Thoracic aorta (tissue), 2 donors: ENCODE measurements around the gene TMEM101. TPM values are rescaled to one million over a fixed set of nuclear protein-coding genes. Genes with fewer than 3 reads are reported as not detected.

Experiments
- ATAC-seq: fragments of 150-250 bp; one replicate; pipeline ENCODE4 v1.8.0; 2017; ENCODE audit warnings: low read depth; ENCODE audit not compliant: insufficient number of reproducible peaks, low FRiP score
- DNase-seq: peaks from one replicate; pipeline ENCODE4 v3.0.0-alpha.2; 2020; ENCODE audit warnings: low spot score
- H3K27ac ChIP-seq, 2 donors: fragments of 200-600 bp; sonication (generic); 1 replicate in 1 of 2; 2 replicates in 1 of 2; pipeline ENCODE4 v1.5.1; 2016; ENCODE audit warnings: mild to moderate bottlenecking in 2 of 2, moderate library complexity in 2 of 2
- H3K27me3 ChIP-seq: fragments of 200-600 bp; sonication (generic); replicated peaks from 2 replicates; pipeline ENCODE4 v1.6.0; 2016; ENCODE audit warnings: mild to moderate bottlenecking; ENCODE audit not compliant: insufficient read depth
- H3K36me3 ChIP-seq: fragments of 200-600 bp; sonication (generic); one replicate; pipeline ENCODE4 v1.5.1; 2016
- H3K4me1 ChIP-seq, 2 donors: fragments of 200-600 bp; sonication (generic); 1 replicate in 1 of 2; 2 replicates in 1 of 2; pipeline versions ENCODE4 v1.5.1 to v1.6.0; 2016; ENCODE audit warnings: low read depth in 2 of 2, mild to moderate bottlenecking in 1 of 2; ENCODE audit not compliant: control insufficient read depth in 1 of 2
- H3K4me3 ChIP-seq: fragments of 200-600 bp; sonication (generic); 2 replicates; pipeline ENCODE4 v1.5.1; 2016; ENCODE audit warnings: mild to moderate bottlenecking
- H3K9me3 ChIP-seq: fragments of 200-600 bp; sonication (generic); 2 replicates; pipeline ENCODE4 v1.5.1; 2016
- total RNA-seq, 2 donors: library from RNA; depleted of rRNA; stranded (reverse); fragments of >200 nt; gene quantifications; one replicate each; pipeline versions ENCODE4 v1.1.0 to v1.2.3, GENCODE V29; 2016
- TF ChIP-seq, protein P1 (sequence below): fragments of 200-600 bp; sonication (generic); IDR thresholded peaks from one replicate; pipeline ENCODE4 v1.5.1; 2019; ENCODE audit warnings: antibody characterized with exemption

TMEM101 gene
- total RNA-seq, 2 donors from 2014 or later: 21.9 to 24.4 TPM

GRCh38 chr17:44011876-44012275, 2.9 kb downstream of the TMEM101 start:
- H3K4me3 ChIP-seq: no peak overlapping the region
- no peak for ATAC-seq
- peaks cover 3% of the 10 kb centered on the region for H3K36me3 ChIP-seq
- TF ChIP-seq, protein P1, sequence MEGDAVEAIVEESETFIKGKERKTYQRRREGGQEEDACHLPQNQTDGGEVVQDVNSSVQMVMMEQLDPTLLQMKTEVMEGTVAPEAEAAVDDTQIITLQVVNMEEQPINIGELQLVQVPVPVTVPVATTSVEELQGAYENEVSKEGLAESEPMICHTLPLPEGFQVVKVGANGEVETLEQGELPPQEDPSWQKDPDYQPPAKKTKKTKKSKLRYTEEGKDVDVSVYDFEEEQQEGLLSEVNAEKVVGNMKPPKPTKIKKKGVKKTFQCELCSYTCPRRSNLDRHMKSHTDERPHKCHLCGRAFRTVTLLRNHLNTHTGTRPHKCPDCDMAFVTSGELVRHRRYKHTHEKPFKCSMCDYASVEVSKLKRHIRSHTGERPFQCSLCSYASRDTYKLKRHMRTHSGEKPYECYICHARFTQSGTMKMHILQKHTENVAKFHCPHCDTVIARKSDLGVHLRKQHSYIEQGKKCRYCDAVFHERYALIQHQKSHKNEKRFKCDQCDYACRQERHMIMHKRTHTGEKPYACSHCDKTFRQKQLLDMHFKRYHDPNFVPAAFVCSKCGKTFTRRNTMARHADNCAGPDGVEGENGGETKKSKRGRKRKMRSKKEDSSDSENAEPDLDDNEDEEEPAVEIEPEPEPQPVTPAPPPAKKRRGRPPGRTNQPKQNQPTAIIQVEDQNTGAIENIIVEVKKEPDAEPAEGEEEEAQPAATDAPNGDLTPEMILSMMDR: no peak
- no peak for DNase-seq
- H3K4me1 ChIP-seq: peaks cover 21 to 28% of the 10 kb centered on the region in 2 donors
- H3K9me3 ChIP-seq: no peaks in the 10 kb centered on the region
- no peak overlapping the region for H3K27ac ChIP-seq
- no peaks in the 10 kb centered on the region for H3K27me3 ChIP-seq

- DNase-seq: no peak
Measured at GRCh38 chr17:44010966-44011647, 3.7 kb downstream of the TMEM101 start.

DNA sequence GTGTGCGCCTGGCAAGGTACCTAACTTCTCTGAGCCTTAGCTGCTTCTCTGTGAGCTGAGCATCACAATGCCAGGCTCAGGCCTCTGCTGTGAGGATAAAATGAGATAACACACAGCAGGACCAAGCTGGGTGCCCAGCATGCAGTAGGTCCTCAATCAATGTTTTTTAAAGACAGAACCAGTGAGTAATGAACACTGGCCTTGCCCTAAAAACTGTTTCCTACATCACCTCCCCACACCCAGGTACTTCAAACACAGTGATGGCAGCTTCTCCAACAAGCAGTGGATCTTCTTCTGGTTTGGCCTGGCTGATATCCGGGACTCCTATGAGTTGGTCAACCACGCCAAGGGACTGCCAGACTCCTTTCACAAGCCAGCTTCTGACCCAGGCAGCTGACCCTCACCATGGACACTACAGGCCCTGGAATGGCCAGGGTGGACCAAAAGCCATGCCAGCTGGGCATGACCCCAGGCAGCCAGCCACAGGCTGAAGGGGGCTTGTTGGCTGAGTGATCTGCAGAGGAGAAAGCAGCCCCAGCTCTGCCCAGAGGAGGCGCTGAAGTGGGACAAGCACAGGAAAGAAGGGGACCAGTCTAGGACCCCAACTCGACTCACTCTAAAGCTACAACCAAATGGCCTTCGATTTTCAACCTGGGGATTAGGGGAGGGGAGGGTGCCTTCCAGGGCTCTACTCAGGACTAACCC, 6.4 kb downstream of the TMEM101 start:
- TF ChIP-seq, protein P1: no peak
- Histone ChIP-seq H3K9me3 (no peaks in the 10 kb centered on the region), H3K36me3 (peaks cover 3% of the 10 kb centered on the region), H3K27me3 (peaks cover 5% of the 10 kb centered on the region), H3K4me3 (peak overlapping the region; percentile 90), H3K27ac (no peak overlapping the region), H3K4me1 (peaks cover 26 to 38% of the 10 kb centered on the region in 2 donors)
- DNase-seq: no peak
- no peak for ATAC-seq

More at GRCh38 chr17:44010966-44011647, 3.7 kb downstream of the TMEM101 start:
- Histone ChIP-seq H3K27ac (no peak overlapping the region), H3K36me3 (peaks cover 3% of the 10 kb centered on the region), H3K4me1 (peaks cover 25 to 33% of the 10 kb centered on the region in 2 donors), H3K27me3 (no peaks in the 10 kb centered on the region), H3K4me3 (no peak overlapping the region), H3K9me3 (no peaks in the 10 kb centered on the region)
- ATAC-seq: no peak
- TF ChIP-seq, protein P1: no peak

GRCh38 chr17:44007346-44008204, 7.2 kb downstream of the TMEM101 start:
- Histone ChIP-seq H3K27me3 (peaks cover 5% of the 10 kb centered on the region), H3K36me3 (peaks cover 3% of the 10 kb centered on the region), H3K4me3 (peak overlapping the region; percentile 90), H3K9me3 (no peaks in the 10 kb centered on the region), H3K4me1 (peaks cover 26 to 38% of the 10 kb centered on the region in 2 donors), H3K27ac (peak overlapping the region in 1 of 2 donors; percentile 41)
- ATAC-seq (no peak), DNase-seq (no peak)
- TF ChIP-seq, protein P1: no peak
